NCI-H128 (cell line): ENCODE results near the gene IGF2R.
"Not testable (repeated sequence)": the region's sequence is repeated elsewhere in the genome, so short reads cannot be mapped to it uniquely, and the experiment has no call there.

Experiments used
- DNase-seq: peaks from one replicate; lab custom pipeline; 2025; ENCODE audit not compliant: unreplicated experiment; lab: John Stamatoyannopoulos, UW

IGF2R gene

GRCh38 chr6:160071805-160072690, 103.2 kb downstream of the IGF2R start:
- no peak for DNase-seq

DNA sequence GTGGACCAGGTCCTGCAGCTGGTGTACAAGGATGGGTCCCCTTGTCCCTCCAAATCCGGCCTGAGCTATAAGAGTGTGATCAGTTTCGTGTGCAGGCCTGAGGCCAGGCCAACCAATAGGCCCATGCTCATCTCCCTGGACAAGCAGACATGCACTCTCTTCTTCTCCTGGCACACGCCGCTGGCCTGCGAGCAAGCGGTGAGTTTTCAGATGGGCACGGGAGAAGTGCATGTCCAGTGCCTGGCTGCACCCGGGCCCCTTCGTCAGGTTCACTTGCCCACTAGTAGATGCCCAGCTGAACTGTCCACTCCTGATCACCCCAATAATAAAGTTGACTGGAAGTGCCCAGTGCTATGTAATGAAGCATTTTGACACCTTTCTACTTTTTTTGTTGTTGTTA, 104.4 kb downstream of the IGF2R start:
- DNase-seq, result no peak

DNA sequence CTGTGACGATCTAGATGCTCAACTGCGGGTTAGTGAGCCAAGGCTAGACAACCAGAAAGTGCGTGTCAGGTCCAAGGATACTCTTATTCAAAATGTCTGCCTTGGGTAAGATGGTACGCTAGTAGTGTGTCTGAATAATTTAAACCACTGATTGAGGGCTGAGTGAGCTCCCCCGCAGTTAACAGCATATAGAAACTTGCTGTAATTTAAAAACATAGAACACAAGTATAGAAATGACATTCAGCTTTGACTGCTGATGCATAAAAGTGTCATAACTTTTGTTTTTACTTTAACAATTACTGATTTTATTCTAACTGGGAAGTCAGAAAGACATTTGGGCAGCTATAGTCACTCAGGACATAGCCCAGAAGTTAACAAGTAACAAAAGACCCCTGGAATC, 107.1 kb downstream of the IGF2R start:
- DNase-seq, result no peak

DNA sequence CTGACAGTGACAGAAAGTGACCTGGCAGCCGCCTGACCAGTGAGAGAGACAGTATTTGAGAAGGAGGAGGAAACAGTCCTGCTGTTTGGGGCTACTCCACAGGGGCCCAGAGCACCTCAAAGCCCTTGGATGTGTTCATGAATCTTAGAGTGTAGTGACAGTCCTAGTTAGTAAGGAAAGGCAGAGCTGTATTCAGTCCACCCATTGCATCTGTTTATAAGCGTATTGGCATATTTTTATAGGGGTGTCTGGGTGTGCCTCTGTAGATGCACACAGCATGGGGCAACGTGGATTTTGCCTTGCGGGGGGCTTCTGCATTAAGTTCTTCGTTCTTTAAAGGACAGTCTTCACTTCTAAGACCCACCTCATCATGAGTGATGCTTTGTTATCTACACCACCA, 108.1 kb downstream of the IGF2R start:
- no peak for DNase-seq

GRCh38 chr6:160077526-160077925, 108.6 kb downstream of the IGF2R start:
- no peak for DNase-seq

GRCh38 chr6:160078883-160079685, 110.2 kb downstream of the IGF2R start:
- DNase-seq, result no peak

GRCh38 chr6:160079686-160080043, 110.8 kb downstream of the IGF2R start:
- no peak for DNase-seq

GRCh38 chr6:160080097-160080496, 111.2 kb downstream of the IGF2R start:
- no peak for DNase-seq

GRCh38 chr6:160081398-160081797, 112.5 kb downstream of the IGF2R start:
- no peak for DNase-seq

- DNase-seq, result no peak
Measured at GRCh38 chr6:160082627-160083026, 113.7 kb downstream of the IGF2R start.

GRCh38 chr6:160084198-160084776, 115.4 kb downstream of the IGF2R start:
- DNase-seq, result no peak

DNA sequence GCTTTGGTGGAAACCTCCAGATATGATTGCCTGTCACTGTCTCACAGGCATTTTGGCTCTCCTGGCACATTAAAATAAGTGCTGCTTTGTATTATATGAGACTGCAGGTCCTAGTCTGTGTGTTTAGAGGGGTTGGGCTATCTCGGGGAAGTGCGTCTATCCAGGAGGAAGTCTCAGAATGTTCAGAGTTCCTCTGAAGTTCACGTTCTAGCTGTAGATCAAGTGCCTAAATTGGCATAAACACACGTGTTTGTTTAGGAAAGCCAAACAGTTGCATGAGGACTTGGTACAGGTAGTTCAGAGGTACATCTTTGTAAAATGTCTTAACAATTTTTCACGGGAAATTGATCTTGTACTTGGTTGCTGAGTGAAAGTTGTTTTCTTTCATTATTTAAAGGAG, 116.3 kb downstream of the IGF2R start:
- no peak for DNase-seq

DNA sequence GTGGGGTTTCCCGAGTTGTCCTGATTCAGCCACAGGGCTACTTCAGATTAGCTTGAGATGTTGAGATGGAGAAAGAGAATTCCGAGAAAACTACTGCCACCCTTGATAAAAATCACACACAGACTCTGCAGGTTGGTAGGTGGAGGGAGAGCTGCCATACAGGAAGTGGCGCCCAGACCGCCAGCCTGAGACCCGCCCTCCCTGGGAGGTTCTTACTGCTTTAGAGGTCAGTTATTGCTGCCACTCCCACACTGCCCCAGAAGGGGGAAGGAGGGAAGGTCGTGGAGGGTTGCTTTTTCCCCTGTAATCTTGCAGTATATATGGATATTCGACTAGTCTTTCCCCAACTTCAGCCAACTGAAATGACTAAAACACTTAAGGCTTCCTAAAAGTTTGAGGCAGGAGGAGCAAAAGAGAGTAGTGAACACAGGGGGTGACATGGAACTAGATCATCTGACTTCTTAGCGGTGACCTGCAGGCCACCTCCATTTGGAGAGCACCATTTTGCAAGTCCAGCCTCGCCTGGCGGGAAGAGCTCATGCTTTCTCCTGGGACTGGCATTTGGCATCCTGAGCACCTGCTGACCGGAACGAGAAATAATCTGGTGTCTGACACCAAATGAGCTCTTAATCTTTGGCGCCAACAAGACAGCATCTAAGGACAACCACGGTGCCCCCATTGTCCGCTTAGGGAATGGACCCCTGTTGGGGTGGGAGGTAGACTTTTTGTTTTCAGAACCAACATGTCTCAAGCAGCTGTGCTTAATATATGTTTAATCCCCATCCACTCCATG, 117.0 kb downstream of the IGF2R start:
- DNase-seq, result no peak

- no peak for DNase-seq
Measured at GRCh38 chr6:160086754-160087153, 117.9 kb downstream of the IGF2R start.

DNA sequence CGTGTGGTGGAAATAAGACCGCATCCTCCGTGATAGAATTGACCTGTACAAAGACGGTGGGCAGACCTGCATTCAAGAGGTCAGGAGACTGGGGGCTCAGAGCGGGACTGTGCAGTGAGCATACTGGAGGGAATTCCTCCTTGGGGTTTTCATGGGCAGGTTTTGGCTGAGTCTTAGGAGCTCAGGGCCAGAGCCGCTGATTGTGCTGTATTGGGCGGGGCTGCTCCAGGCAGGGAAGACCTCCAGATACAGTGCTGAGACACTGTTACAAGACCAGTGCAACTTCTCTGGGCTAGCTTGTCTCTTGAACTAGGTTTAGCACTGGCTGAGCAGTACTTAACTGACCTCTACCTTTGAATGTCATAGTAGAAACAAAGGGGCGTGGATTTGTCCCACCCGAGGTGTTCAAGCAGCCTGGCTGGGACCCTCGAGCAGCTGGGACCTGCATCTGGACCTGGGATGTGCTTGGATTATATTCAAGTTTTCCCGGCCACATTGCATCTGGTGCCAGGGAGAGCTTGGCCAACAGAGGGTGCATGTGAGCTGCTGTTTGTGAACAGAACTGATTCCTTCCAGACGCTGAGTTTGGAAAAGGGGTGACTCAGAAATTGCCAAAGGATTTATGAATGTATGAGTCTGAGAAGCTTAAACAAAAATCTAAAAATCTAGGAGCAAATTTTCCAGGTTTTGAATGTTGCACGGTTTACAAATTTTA, 119.3 kb downstream of the IGF2R start:
- DNase-seq, result no peak

GRCh38 chr6:160088784-160089533, 120.1 kb downstream of the IGF2R start:
- no peak for DNase-seq

DNA sequence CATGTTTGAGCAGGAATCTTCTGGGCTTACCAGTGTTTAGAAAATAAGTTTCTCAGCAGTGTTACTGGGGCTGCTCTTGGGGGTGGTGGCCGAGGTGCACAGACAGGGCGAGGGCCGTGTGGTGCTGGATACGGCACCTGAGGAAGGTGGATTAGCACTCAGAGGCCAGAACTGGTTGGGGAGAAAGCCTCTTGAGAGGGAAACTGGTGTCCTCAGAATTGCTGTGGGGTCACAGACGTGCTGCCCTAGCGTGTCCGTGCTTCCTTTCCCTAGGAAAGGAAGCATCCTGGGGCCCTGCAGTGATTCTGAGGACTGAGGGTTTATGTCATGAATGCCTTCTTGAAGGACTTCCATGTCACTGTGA, 120.6 kb downstream of the IGF2R start:
- DNase-seq, result no peak

DNA sequence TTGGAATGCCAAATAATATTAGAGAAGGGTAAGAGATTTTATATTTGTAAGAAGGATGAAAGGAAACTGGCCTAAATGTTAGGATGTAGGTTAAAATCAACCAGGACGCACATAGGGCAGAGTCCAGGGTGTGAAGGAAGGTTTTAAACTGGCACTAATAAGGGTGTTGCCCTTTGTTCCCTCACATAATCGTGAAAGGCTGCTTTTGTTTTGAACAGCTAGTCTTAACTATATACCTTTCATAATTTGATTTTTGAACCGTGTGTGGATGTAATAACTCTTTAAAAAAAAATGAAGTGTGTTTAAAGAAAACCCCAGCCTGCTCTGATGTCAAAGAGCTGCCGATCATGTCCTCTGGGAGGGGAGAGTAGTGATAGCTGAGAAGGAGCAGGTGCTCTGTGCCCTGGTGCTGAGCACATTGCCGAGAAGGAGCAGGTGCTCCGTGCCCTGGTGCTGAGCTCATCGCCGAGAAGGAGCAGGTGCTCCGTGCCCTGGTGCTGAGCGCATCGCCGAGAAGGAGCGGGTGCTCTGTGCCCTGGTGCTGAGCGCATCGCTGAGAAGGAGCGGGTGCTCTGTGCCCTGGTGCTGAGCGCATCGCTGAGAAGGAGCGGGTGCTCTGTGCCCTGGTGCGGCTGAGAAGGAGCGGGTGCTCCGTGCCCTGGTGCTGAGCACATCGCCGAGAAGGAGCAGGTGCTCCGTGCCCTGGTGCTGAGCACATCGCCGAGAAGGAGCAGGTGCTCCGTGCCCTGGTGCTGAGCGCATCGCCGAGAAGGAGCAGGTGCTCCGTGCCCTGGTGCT, 121.8 kb downstream of the IGF2R start:
- not testable (repeated sequence) for DNase-seq

GRCh38 chr6:160092176-160092575, 123.3 kb downstream of the IGF2R start:
- not testable (repeated sequence) for DNase-seq
